Upper lobe of right lung (tissue), 1 donor: ENCODE data around the gene FMNL2. TPM values are rescaled to one million over a fixed set of nuclear protein-coding genes. Genes with fewer than 3 reads are reported as not detected.

ENCODE experiments used
- ATAC-seq: fragments of 200-7000 bp; cut with Tn5 transposase; one replicate; pipeline ENCODE4 v1.9.1; 2020; ENCODE audit warnings: mild to moderate bottlenecking, moderate library complexity
- DNase-seq: peaks from one replicate; pipeline ENCODE4 v3.0.0-alpha.2; 2020
- H3K27ac ChIP-seq: fragments of 200-600 bp; one replicate; pipeline ENCODE4 v1.8.0; 2022
- H3K27me3 ChIP-seq: fragments of 200-600 bp; one replicate; pipeline ENCODE4 v1.8.0; 2022; ENCODE audit warnings: mild to moderate bottlenecking
- H3K36me3 ChIP-seq: fragments of 200-600 bp; one replicate; pipeline ENCODE4 v1.8.0; 2022
- H3K4me1 ChIP-seq: fragments of 200-600 bp; one replicate; pipeline ENCODE4 v1.8.0; 2022
- H3K4me3 ChIP-seq: fragments of 200-600 bp; one replicate; pipeline ENCODE4 v1.8.0; 2022; ENCODE audit warnings: mild to moderate bottlenecking
- H3K9me3 ChIP-seq: fragments of 200-600 bp; one replicate; pipeline ENCODE4 v1.8.0; 2022
- intact Hi-C: fragments of 100-400 bp; cut with DNase I; formaldehyde crosslinking; loops from one replicate; pipeline ENCODE4 v1.11.0; 2022
- total RNA-seq: library from RNA; stranded (reverse); fragmentation: NEBNext Ultra II Directional; extraction: Animal tissue kit (Norgen Biotek cat#: 25700); gene quantifications from one replicate; pipeline ENCODE4 v1.2.1, GENCODE V29; 2021
- TF ChIP-seq, protein P1 (sequence below): fragments of 200-600 bp; IDR thresholded peaks from one replicate; pipeline ENCODE4 v1.8.0; 2022; ENCODE audit warnings: antibody characterized with exemption
- donor health status: DM: no; HTN: yes; CAD: no; lungs with severe emphysema.

The FMNL2 gene
- total RNA-seq, 1 donor from 2014 or later: 69.5 TPM

DNA sequence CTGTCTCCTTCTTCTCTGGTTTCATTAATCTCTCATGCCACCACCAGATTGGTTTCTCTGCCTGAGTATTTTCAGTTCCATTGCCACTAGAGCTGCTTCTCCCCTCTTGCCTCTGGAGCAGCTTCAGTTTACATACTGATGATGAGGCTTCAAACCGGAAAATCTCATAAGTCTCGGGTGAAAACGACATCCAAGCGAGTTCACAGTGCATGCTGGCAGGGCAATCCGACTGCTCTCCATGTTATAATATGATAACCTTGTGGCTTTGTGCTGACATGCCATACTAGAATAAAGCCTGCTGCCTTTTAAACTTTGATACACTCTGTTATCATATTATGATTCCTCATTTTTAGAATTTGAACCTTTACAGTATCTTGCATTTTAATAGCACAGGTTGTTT lies 228.8 kb downstream of the FMNL2 start:
- no peaks in the 10 kb centered on the region for H3K27me3 ChIP-seq
- peaks cover 21% of the 10 kb centered on the region for H3K36me3 ChIP-seq
- no peak overlapping the region for H3K27ac ChIP-seq
- H3K4me1 ChIP-seq: no peaks in the 10 kb centered on the region
- intact Hi-C loops: no loop called here
- H3K9me3 ChIP-seq: no peaks in the 10 kb centered on the region
- TF ChIP-seq, protein P1, sequence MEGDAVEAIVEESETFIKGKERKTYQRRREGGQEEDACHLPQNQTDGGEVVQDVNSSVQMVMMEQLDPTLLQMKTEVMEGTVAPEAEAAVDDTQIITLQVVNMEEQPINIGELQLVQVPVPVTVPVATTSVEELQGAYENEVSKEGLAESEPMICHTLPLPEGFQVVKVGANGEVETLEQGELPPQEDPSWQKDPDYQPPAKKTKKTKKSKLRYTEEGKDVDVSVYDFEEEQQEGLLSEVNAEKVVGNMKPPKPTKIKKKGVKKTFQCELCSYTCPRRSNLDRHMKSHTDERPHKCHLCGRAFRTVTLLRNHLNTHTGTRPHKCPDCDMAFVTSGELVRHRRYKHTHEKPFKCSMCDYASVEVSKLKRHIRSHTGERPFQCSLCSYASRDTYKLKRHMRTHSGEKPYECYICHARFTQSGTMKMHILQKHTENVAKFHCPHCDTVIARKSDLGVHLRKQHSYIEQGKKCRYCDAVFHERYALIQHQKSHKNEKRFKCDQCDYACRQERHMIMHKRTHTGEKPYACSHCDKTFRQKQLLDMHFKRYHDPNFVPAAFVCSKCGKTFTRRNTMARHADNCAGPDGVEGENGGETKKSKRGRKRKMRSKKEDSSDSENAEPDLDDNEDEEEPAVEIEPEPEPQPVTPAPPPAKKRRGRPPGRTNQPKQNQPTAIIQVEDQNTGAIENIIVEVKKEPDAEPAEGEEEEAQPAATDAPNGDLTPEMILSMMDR: no peak
- DNase-seq (no peak), ATAC-seq (no peak)
- no peak overlapping the region for H3K4me3 ChIP-seq

DNA sequence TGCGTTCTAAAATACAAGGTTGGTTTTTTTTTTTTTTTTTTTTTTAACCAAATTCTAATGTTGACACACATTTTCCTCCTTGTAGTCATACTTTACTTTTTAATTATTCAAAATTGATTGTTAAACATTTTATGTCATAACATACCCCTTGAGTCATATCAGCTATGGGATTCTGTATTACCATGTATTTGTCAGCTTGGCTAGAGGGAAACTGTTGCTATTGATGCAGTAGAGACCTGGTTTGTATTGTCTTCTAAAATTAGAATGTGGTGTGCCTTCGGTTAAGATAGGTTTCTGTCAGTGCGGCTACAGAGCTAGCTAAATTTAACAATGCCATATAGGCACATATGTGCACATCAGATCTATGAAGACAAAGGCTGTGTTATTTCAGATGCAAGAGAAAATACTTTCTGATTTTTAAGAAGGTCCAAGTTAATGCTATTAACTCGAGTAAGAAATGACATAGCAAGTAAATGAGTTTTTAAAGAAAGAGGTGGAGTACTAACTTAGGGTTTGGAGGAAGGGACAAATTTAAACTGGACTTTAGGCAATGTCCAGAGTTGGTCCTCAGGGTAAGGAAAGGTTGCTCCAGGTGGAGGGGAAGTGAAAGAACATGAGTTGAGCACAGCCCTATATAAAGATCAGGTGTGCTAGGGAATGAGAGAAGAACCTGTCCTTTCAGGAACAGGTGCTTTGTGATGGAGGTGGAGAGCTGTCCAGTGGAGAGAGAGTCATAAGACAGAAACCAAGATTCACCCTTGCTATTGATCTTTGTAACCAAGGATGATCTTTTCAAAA lies 230.0 kb downstream of the FMNL2 start:
- H3K36me3 ChIP-seq: peaks cover 16% of the 10 kb centered on the region
- intact Hi-C loops: no loop called here
- ATAC-seq: no peak
- TF ChIP-seq, protein P1: no peak
- no peaks in the 10 kb centered on the region for H3K9me3 ChIP-seq
- H3K27ac ChIP-seq: no peak overlapping the region
- H3K4me1 ChIP-seq: no peaks in the 10 kb centered on the region
- DNase-seq: no peak
- no peak overlapping the region for H3K4me3 ChIP-seq
- no peaks in the 10 kb centered on the region for H3K27me3 ChIP-seq

DNA sequence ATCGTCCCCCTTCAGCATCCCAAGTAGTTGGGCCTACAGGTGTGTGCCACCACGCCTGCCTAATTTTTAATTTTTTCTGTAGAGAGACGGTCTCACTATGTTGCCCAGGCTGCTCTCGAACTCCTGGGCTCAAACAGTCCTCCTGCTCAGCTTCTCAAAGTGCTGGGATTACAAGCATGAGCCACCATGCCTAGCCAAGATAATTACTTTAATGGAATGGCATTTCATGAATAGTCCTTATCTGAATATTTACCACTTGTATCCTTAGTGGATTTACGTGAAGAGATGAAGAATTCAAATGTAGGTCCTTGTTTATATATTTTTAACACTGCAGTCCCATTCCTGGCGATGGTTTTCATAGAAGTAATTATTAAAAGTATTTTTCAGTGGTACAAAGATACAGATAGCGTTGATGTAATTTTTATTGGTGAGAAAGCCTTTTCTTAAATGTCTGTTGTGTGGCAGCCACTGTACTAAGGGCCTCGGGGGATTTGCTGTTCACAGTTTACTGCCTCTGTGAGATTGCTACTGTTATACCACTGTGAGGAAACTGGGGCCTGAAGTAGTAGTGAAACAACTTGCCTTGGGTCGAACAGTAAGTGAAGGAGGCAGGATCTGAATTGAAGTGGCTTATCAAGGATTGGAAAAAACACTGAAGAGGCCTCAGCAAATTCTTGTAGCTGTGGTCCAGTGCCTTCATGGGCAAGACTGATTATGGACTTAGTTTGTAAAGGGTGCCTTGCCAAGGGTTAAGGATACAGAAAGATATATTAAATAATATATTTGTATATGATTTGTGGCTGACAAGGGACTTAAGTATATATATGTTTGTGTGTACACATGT lies 231.1 kb downstream of the FMNL2 start:
- Histone ChIP-seq H3K27me3 (no peaks in the 10 kb centered on the region), H3K4me3 (no peak overlapping the region), H3K27ac (no peak overlapping the region), H3K36me3 (peaks cover 13% of the 10 kb centered on the region), H3K9me3 (no peaks in the 10 kb centered on the region), H3K4me1 (no peaks in the 10 kb centered on the region)
- no peak for ATAC-seq
- no peak for DNase-seq
- TF ChIP-seq, protein P1: no peak
- intact Hi-C loops: no loop called here

DNA sequence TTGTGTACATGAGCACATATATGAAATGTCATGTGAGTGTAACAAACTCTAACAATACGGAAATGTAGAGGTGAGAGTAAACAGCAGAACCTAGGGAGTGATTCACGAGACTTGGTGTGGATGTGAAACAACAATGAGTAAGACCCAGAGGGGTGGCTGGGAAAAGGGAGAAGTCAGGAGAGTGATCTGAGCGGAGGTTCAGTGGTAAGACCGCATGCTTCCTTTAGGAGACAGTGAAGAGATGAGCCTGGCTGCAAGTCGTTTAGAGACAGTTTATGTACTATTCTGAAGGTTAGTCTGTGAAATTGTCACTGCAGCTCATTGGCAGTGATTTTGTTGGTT lies 231.7 kb downstream of the FMNL2 start:
- Histone ChIP-seq H3K9me3 (no peaks in the 10 kb centered on the region), H3K36me3 (peaks cover 11% of the 10 kb centered on the region), H3K27me3 (no peaks in the 10 kb centered on the region), H3K4me1 (no peaks in the 10 kb centered on the region), H3K4me3 (no peak overlapping the region), H3K27ac (no peak overlapping the region)
- ATAC-seq: peak; percentile 78
- TF ChIP-seq, protein P1: no peak
- no peak for DNase-seq
- intact Hi-C loops: no loop called here

DNA sequence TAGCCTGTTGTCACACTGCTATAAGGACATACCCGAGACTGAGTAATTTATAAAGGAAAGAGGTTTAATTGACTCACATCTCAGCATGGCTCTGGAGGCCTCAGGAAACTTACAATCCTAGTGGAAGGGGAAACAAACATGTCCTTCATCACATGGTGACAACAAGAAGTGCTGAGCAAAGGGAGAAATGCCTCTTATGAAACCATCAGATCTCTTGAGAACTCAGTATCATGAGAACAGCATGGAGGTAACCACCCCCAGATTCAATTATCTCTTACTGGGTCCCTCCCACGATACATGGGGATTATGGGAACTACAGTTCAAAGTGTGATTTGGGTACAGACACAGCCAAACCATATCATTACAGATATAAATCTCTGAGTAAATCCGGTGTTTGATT lies 233.6 kb downstream of the FMNL2 start:
- Histone ChIP-seq H3K4me3 (no peak overlapping the region), H3K27ac (no peak overlapping the region), H3K27me3 (no peaks in the 10 kb centered on the region), H3K9me3 (no peaks in the 10 kb centered on the region), H3K4me1 (no peaks in the 10 kb centered on the region), H3K36me3 (no peaks in the 10 kb centered on the region)
- TF ChIP-seq, protein P1: no peak
- peak; percentile 36 for ATAC-seq
- intact Hi-C loops: no loop called here
- DNase-seq: no peak
